Occipital lobe (tissue), 2 donors: ENCODE results near the gene BHMT2. TPM values are rescaled to one million over a fixed set of nuclear protein-coding genes. Genes with fewer than 3 reads are reported as not detected.

Experiments used
- DNase-seq: peaks from one replicate; lab custom pipeline; 2025; lab: John Stamatoyannopoulos, UW
- total RNA-seq: library from RNA; depleted of rRNA; stranded (reverse); fragments of >200 nt; gene quantifications from one replicate; pipeline ENCODE4 v1.2.3, GENCODE V29; 2014

Gene BHMT2
- 0.62 TPM for total RNA-seq

- no peak for DNase-seq
Measured at GRCh38 chr5:79069488-79070349, at the start of gene BHMT2, which contains the start of gene DMGDH. BHMT2 (plus strand) TSS chr5:79069767; CDS start chr5:79069783, 16 bp downstream. DMGDH (minus strand) TSS chr5:79069674; CDS start chr5:79069620, 54 bp downstream.

- peak; percentile 48 for DNase-seq
Measured at GRCh38 chr5:79020861-79021561, 48.6 kb upstream of the BHMT2 start.

GRCh38 chr5:79021753-79022152 is 47.8 kb upstream of the BHMT2 start:
- DNase-seq = no peak

- no peak for DNase-seq
Measured at GRCh38 chr5:79022771-79023170, 46.8 kb upstream of the BHMT2 start.

GRCh38 chr5:79023348-79023747 is 46.2 kb upstream of the BHMT2 start:
- no peak for DNase-seq

GRCh38 chr5:79023947-79024346 is 45.6 kb upstream of the BHMT2 start:
- DNase-seq = no peak

- peak; percentile 34 for DNase-seq
Measured at GRCh38 chr5:79025054-79025472, 44.5 kb upstream of the BHMT2 start.

GRCh38 chr5:79030663-79031484 is 38.7 kb upstream of the BHMT2 start:
- DNase-seq = no peak

GRCh38 chr5:79031485-79031867 is 38.1 kb upstream of the BHMT2 start:
- no peak for DNase-seq

GRCh38 chr5:79032031-79032695 is 37.4 kb upstream of the BHMT2 start:
- no peak for DNase-seq

- no peak for DNase-seq
Measured at GRCh38 chr5:79032782-79033181, 36.8 kb upstream of the BHMT2 start.

GRCh38 chr5:79035237-79035636 is 34.3 kb upstream of the BHMT2 start:
- DNase-seq = no peak

GRCh38 chr5:79036769-79037168 is 32.8 kb upstream of the BHMT2 start:
- DNase-seq = no peak

GRCh38 chr5:79042188-79042587 is 27.4 kb upstream of the BHMT2 start:
- DNase-seq = no peak

GRCh38 chr5:79047199-79047598 is 22.4 kb upstream of the BHMT2 start:
- no peak for DNase-seq

- DNase-seq = no peak
Measured at GRCh38 chr5:79048437-79048836, 21.1 kb upstream of the BHMT2 start.

GRCh38 chr5:79050498-79050897 is 19.1 kb upstream of the BHMT2 start:
- no peak for DNase-seq

- DNase-seq = no peak
Measured at GRCh38 chr5:79053321-79053720, 16.2 kb upstream of the BHMT2 start.

- no peak for DNase-seq
Measured at GRCh38 chr5:79055017-79055416, 14.6 kb upstream of the BHMT2 start.

GRCh38 chr5:79056847-79057246 is 12.7 kb upstream of the BHMT2 start:
- no peak for DNase-seq

GRCh38 chr5:79059674-79060073 is 9.9 kb upstream of the BHMT2 start:
- DNase-seq = no peak
